Measurements from ENCODE around the gene AFF1.

Gene AFF1

GRCh38 chr4:87006426-87006675 is 71.5 kb downstream of the AFF1 start:
- peak; percentile 58 for DNase-seq (ENCODE audit: low read depth)
- TF ChIP-seq CTCF (IDR thresholded peaks at IDR 0.05; ENCODE audit: control insufficient read depth, insufficient read depth, low read depth, low read length, missing control alignments), result peak; percentile 41
- peak overlapping the region; percentile 73 for H3K4me3 ChIP-seq (ENCODE audit: control insufficient read depth, low read depth, low read length)

DNA sequence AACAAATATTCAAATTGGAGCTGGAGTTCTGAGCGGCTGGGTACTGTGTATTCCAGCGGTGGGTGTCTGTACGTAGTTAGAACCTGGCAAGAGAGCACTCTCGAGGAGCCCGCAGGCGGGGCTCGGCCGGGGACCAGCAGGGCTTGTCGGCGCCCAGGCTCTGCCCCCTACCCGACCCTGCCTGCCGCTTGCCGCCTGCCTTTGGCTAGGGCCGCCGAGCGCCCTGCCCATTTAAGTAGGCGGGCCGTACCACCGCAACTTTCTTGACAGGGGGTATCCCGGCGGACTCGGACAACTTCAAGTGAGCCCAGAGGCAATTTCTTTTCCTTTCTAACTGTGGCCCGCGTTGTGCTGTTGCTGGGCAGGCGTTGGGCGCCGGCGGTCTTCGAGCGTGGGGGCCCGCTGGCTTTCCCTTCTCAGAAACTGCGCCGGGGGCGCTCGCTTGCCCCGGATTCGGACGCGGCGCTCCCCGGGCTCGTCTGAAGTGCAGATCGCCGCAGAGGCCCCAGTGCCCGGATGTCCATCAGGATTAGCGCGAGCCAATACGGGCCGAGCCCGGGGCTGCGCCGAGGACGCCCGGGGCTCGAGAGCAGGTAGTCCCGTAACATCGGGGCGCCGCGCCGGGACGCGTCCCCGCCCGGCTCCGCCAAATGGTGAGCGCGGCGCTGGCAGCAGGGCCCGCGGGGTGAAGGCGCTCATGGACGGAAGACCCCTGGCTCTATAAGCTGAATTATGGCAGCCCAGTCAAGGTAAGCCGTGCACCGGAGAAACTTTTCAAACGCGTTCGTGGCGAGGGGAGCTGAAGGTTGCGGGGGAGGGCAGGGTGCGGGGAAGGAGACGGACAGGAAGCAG is 72.1 kb downstream of the AFF1 start:
- H3K4me3 ChIP-seq (ENCODE audit: control insufficient read depth, low read depth, low read length), result peak overlapping the region; percentile 73
- DNase-seq (ENCODE audit: low read depth), result peak; percentile 71
- TF ChIP-seq CTCF (IDR thresholded peaks at IDR 0.05; ENCODE audit: control insufficient read depth, insufficient read depth, low read depth, low read length, missing control alignments), result no peak

DNA sequence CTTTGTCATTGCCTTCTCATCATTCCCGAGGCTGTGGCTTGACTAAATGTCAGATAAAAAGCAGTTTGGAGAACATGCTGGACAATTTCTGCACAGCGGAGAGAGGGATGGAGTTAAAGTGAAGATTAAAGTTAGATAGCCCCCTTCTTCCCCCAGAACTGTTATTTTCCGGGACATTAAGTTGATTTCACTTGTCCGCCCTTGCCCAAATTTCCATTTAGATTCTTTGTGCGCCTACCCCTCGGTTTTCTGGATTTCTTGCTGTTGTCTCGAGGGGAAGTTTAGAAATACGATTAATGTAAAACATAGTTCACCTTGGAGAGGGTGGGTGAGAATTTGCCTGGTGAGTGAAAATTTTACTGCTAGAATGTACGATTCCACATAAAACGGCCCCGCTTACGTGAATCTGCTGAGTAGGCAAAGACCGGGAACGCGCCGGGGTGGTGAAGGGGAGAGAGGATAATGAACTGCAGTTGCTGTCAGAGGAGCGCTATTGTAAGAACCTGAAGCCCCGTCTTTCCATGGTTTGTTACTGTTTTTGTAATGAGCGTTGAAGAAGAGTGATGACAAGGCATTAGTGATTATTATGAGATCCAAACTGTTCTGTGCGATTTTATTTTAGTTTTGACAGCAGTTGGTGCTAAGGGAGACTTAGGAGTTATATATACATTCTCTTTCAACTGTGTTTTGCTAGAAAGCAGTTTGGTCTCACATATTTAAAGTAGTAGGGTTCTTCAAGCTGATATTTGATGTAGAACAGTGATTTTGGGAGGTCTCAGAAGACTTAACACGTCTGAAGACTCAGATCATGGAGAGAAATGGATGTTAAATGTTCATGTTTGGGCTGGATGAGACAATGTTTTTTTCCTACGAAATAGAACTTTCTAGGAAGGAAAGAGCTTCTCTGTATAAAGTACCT is 73.0 kb downstream of the AFF1 start:
- DNase-seq (ENCODE audit: low read depth), result no peak
- H3K4me3 ChIP-seq (ENCODE audit: control insufficient read depth, low read depth, low read length), result peak overlapping the region; percentile 73
- TF ChIP-seq CTCF (IDR thresholded peaks at IDR 0.05; ENCODE audit: control insufficient read depth, insufficient read depth, low read depth, low read length, missing control alignments), result no peak

DNA sequence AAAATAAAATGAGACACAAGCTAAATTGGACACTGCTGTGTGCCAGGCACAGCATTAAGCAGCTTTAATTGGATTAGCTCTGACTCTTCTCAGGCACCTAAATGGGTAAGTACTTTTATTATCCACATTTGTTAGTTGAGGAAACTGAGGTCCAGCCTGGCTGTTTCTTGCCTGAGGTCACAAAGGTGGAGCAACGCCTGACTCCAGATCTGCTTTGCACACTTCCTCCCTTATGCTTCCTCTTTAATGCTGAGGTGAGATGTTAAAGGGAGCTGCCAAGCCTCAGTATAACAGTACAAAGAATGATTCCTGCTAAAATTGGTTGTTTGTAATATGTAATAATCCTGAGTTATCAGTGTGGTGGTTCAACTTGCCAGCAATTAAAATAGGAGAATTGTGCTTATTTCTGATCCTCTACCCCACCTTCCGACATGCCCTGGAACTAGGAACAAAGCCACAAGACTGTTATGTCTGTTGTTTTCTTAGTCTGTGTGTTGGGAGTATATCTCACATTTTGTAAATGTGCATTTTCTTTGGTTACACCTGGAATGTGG is 74.4 kb downstream of the AFF1 start:
- no peak for DNase-seq (ENCODE audit: low read depth)
- H3K4me3 ChIP-seq (ENCODE audit: control insufficient read depth, low read depth, low read length), result no peak overlapping the region

GRCh38 chr4:87010192-87010591 is 75.4 kb downstream of the AFF1 start:
- DNase-seq (ENCODE audit: low read depth), result no peak
- no peak for TF ChIP-seq CTCF (IDR thresholded peaks at IDR 0.05; ENCODE audit: control insufficient read depth, insufficient read depth, low read depth, low read length, missing control alignments)
- no peak overlapping the region for H3K4me3 ChIP-seq (ENCODE audit: control insufficient read depth, low read depth, low read length)

More for the DNA sequence above, 74.4 kb downstream of the AFF1 start:
- no peak for TF ChIP-seq CTCF (IDR thresholded peaks at IDR 0.05; ENCODE audit: control insufficient read depth, insufficient read depth, low read depth, low read length, missing control alignments)

- TF ChIP-seq CTCF (IDR thresholded peaks at IDR 0.05; ENCODE audit: control insufficient read depth, insufficient read depth, low read depth, low read length, missing control alignments), result no peak
- H3K4me3 ChIP-seq (ENCODE audit: control insufficient read depth, low read depth, low read length), result no peak overlapping the region
- peak; percentile 61 for DNase-seq (ENCODE audit: low read depth)
Measured at GRCh38 chr4:87011340-87012034, 76.7 kb downstream of the AFF1 start.

All from AG09309 (cell line).